ENCODE measurements around the gene HYCC2. TPM values are rescaled to one million over a fixed set of nuclear protein-coding genes. Genes with fewer than 3 reads are reported as not detected.
"Not testable (repeated sequence)": the region's sequence is repeated elsewhere in the genome, so short reads cannot be mapped to it uniquely, and the experiment has no call there.

Gene HYCC2
- total RNA-seq (10 to 100 TPM in 3 of 6 donors, 1 to 10 TPM in 3; 7.2 to 14.5 (median 9.6) TPM), polyA plus RNA-seq (1 to 10 TPM; 4.2 to 4.7 TPM)

DNA sequence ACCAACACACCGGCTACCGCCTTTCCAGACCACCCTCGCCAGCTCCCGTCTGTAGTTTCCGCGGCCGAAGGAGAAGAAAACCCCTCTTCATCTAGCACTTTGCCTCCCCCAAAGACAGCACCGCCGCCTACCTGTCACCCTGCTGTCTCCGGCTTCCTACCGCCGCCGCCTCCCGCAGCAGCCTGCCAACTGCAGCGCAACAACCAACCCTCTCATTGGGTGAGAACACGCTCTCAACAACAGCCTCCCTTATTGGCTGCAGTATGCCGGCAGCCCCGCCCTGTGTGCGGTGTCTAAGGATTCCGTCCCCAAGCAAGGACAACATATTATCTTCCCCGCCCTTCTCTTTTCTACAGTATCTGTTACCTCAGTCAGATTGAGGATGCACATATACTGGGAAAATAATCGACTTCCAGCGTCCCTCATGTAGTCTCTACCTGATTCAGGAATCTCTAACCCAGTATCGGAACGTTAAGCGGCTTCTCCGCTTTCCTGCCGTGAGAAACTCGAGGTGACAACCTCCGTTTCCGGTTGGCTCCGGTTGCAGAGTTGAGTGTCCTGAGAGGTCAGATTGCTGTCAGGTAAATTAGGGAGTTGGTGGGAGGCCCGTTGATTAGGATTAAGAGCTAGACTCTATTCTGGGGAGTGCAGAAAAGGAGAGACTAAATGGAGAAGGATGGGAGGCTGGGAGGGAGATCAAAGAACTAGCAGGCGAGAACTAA lies at the start of gene HYCC2, which contains the start of gene NDUFB3:
Gene HYCC2 (minus strand): TSS at position 193 of the 722 bp plus-strand sequence. CDS start 47,662 bp downstream, outside the sequence.
Gene NDUFB3 (plus strand): TSS at position 523 of the 722 bp plus-strand sequence. CDS start 6,882 bp downstream, outside the sequence.
- TF ChIP-seq, protein P1, sequence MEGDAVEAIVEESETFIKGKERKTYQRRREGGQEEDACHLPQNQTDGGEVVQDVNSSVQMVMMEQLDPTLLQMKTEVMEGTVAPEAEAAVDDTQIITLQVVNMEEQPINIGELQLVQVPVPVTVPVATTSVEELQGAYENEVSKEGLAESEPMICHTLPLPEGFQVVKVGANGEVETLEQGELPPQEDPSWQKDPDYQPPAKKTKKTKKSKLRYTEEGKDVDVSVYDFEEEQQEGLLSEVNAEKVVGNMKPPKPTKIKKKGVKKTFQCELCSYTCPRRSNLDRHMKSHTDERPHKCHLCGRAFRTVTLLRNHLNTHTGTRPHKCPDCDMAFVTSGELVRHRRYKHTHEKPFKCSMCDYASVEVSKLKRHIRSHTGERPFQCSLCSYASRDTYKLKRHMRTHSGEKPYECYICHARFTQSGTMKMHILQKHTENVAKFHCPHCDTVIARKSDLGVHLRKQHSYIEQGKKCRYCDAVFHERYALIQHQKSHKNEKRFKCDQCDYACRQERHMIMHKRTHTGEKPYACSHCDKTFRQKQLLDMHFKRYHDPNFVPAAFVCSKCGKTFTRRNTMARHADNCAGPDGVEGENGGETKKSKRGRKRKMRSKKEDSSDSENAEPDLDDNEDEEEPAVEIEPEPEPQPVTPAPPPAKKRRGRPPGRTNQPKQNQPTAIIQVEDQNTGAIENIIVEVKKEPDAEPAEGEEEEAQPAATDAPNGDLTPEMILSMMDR (IDR thresholded peaks at IDR 0.05) = no peak
- H3K4me1 ChIP-seq = peaks cover 9 to 31% (median 23%) of the 10 kb centered on the region in 3 donors
- H3K9me3 ChIP-seq = no peaks in the 10 kb centered on the region
- H3K4me3 ChIP-seq = peak within 1 kb of the TSS; percentile 63 to 96 (median 91)
- 0% methylated on average over 31 to 34 of the region's 34 CpGs for WGBS, 2 donors
- no peaks in the 10 kb centered on the region for H3K27me3 ChIP-seq
- ATAC-seq (peak; percentile 99 to 100 (median 99)), DNase-seq (peak; percentile 87 to 93 (median 90)), FAIRE-seq (peak; percentile 85)
- no peaks in the 10 kb centered on the region for H3K36me3 ChIP-seq
- peak within 1 kb of the TSS; percentile 81 to 88 (median 86) for H3K27ac ChIP-seq
- intact Hi-C loops (cut with DNase I) = no loop called here

GRCh38 chr2:201118961-201119854 lies 47.7 kb upstream of the HYCC2 start:
- intact Hi-C loops (cut with DNase I) = loop anchor here in 1 of 3 donors (5.0 kb wide), 1 partner anchor 38 kb away; no protein-coding TSS in a partner anchor
- 9 to 12% methylated on average over 12 of the region's 12 CpGs for WGBS, 2 donors
- Histone ChIP-seq H3K4me3 (peak overlapping the region; percentile 21 to 93 (median 61)), H3K9me3 (no peaks in the 10 kb centered on the region), H3K27me3 (no peaks in the 10 kb centered on the region), H3K27ac (peak overlapping the region; percentile 99 to 100 (median 100)), H3K36me3 (no peaks in the 10 kb centered on the region), H3K4me1 (peaks cover 12 to 35% (median 22%) of the 10 kb centered on the region in 3 donors)
- FAIRE-seq = no peak
- ATAC-seq = peak; percentile 12 to 30 (median 22)
- no peak for DNase-seq
- TF ChIP-seq, protein P1 (IDR thresholded peaks at IDR 0.05) = no peak

GRCh38 chr2:201118121-201118960 lies 46.9 kb upstream of the HYCC2 start:
- 1% methylated on average over 48 of the region's 48 CpGs for WGBS, 2 donors

GRCh38 chr2:201117735-201118094 lies 46.2 kb upstream of the HYCC2 start:
- DNase-seq = peak in 1 of 6 donors; percentile 34
- intact Hi-C loops (cut with DNase I) = loop anchor here in 1 of 3 donors (5.0 kb wide), 1 partner anchor 40 kb away; no protein-coding TSS in a partner anchor
- H3K27me3 ChIP-seq, ATAC-seq, H3K36me3 ChIP-seq, FAIRE-seq, H3K9me3 ChIP-seq: not testable (repeated sequence)
- 2 to 3% methylated on average over 13 of the region's 13 CpGs for WGBS, 2 donors
- Histone ChIP-seq H3K4me1 (peaks cover 11 to 26% (median 12%) of the 10 kb centered on the region in 3 donors), H3K27ac (peak overlapping the region; percentile 99 to 100 (median 100)), H3K4me3 (peak overlapping the region; percentile 21 to 93 (median 61))

More at GRCh38 chr2:201118121-201118960, 46.9 kb upstream of the HYCC2 start:
- Histone ChIP-seq H3K4me1 (peaks cover 12 to 32% (median 17%) of the 10 kb centered on the region in 3 donors), H3K4me3 (peak overlapping the region; percentile 21 to 93 (median 61)), H3K27ac (peak overlapping the region; percentile 99 to 100 (median 100)), H3K9me3 (no peaks in the 10 kb centered on the region), H3K36me3 (no peaks in the 10 kb centered on the region), H3K27me3 (no peaks in the 10 kb centered on the region)
- TF ChIP-seq, protein P1 (IDR thresholded peaks at IDR 0.05) = peak in 3 of 4 donors; percentile 9 to 17 (median 12)
- intact Hi-C loops (cut with DNase I) = loop anchor here in 1 of 3 donors (5.0 kb wide), 1 partner anchor 39 kb away; no protein-coding TSS in a partner anchor
- peak; percentile 41 to 69 (median 64) for ATAC-seq
- no peak for FAIRE-seq
- peak; percentile 80 to 91 (median 83) for DNase-seq
